ENCODE measurements around the gene LRRC8E.

LRRC8E gene

DNA sequence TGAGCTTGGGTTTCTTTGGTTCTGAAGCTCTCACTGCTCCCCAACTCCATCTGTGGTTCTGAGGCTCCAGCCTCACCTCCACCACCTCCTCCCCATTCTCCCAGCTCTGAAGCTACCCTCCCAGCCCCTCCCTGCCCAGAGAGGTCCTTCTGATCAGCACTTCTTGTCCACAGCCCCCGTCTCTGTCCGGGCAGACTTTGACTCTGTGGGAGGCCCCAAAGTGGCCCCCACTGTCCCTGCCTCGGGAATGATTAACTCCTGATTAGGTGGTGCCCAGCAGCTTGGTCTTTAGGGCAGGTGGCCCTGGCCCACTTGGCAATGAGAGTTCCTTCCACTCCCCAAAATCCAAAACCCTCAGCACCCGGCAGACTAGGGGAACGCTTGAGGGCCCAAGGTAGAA lies 43.9 kb upstream of the LRRC8E start:
- TF ChIP-seq, protein P1, sequence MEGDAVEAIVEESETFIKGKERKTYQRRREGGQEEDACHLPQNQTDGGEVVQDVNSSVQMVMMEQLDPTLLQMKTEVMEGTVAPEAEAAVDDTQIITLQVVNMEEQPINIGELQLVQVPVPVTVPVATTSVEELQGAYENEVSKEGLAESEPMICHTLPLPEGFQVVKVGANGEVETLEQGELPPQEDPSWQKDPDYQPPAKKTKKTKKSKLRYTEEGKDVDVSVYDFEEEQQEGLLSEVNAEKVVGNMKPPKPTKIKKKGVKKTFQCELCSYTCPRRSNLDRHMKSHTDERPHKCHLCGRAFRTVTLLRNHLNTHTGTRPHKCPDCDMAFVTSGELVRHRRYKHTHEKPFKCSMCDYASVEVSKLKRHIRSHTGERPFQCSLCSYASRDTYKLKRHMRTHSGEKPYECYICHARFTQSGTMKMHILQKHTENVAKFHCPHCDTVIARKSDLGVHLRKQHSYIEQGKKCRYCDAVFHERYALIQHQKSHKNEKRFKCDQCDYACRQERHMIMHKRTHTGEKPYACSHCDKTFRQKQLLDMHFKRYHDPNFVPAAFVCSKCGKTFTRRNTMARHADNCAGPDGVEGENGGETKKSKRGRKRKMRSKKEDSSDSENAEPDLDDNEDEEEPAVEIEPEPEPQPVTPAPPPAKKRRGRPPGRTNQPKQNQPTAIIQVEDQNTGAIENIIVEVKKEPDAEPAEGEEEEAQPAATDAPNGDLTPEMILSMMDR (IDR thresholded peaks at IDR 0.05; ENCODE audit: insufficient read depth, low read depth, low read length, missing control alignments) = no peak
- no peak overlapping the region for H3K4me3 ChIP-seq (ENCODE audit: low read depth, low read length)
- DNase-seq (ENCODE audit: low read depth) = no peak

DNA sequence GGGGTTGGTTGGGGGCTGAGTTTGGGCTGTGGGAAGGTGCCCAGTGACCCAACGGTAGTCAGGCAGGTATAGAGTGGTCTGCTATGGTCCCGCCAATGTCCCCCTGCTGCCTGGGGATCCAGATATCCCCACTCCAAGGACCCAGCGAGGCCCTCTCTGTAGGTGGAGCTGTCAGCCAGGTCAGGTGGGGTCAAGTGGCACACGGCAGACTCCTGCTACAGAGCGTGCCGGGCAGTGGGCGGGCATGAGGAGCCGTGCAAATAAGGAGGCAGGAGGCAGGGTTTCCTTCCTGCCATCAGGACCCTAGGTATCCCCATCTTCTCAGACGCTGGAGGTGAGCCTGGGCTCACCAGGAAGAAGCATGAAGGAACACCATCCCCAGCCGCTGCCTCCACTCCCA lies 43.4 kb upstream of the LRRC8E start:
- DNase-seq (ENCODE audit: low read depth) = no peak
- TF ChIP-seq, protein P1 (IDR thresholded peaks at IDR 0.05; ENCODE audit: insufficient read depth, low read depth, low read length, missing control alignments) = no peak
- no peak overlapping the region for H3K4me3 ChIP-seq (ENCODE audit: low read depth, low read length)

DNA sequence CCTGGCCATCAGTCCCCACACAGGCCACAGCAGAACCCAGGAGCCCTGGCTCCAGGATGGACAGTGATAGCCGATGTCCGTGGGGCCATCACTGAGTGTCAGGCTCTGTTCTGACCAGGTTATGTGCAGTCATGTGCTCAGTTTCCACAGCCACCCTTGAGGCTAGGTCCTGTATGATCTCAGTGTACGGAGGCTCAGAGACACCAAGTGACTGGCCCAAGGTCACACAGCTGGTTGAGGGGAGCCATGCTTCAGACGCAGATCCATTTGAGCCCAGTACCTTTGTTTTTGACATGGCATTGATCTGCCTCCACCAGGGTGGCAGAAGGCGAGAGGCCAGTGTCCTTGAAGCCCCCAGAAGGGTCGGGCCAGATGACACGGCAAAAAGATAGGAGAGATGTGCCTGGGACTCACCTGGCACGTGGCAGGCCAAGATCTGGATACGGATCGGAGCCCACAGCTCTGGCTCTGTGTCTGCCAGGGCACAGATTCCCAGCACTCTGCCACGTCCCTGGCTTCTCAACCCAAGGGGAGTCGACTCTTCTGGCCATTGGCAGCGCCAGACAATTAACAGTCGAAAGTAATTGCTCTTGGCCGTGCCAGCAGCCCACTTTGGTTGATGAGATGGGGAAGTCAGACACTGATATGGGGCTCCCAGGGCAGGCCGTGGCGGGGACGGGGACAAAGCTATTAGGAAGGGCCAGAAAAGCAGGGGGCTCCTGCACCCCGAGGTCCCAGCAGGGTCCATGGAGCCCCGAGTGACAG lies 42.7 kb upstream of the LRRC8E start:
- no peak overlapping the region for H3K4me3 ChIP-seq (ENCODE audit: low read depth, low read length)
- TF ChIP-seq, protein P1 (IDR thresholded peaks at IDR 0.05; ENCODE audit: insufficient read depth, low read depth, low read length, missing control alignments) = no peak
- DNase-seq (ENCODE audit: low read depth) = no peak

DNA sequence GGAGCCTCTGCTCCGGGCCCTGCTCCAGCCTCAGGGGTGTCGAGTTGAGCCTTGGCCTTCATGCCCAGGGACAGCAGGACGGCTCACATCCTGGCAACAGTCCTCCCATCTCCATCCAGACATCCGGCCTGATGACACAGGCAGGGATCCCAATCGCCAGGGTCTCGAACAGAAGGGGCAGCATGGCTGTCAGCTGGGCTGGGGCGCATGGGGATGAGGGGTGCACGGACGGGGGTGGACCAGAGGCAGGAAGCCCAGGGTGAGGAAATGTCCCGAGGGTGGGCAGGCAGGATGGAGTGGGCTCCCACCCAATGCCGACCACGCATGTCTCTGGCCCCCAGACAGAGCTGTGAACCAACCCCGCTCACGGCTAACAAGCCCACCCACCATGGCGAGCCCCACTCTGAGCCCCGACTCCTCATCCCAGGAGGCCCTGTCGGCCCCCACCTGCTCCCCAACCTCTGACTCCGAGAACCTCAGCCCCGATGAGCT lies 42.1 kb upstream of the LRRC8E start:
- DNase-seq (ENCODE audit: low read depth) = peak; percentile 0
- TF ChIP-seq, protein P1 (IDR thresholded peaks at IDR 0.05; ENCODE audit: insufficient read depth, low read depth, low read length, missing control alignments) = no peak
- no peak overlapping the region for H3K4me3 ChIP-seq (ENCODE audit: low read depth, low read length)

DNA sequence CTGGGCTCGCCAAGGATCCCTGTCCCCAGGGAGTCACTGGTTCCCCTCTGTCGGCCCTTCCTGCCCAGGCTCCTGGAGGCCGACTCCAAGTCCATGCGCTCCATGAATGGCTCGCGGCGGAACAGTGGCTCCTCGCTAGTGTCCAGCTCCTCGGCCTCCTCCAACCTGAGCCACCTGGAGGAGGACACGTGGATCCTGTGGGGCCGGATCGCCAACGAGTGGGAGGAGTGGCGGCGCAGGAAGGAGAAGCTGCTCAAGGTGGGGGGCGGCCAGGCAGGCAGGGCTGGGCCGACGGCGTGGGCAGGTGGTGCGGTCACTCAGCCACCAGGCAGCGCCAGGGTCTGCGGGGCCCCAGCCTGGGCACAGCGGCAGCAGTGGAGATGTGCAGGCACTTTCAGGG lies 40.6 kb upstream of the LRRC8E start:
- no peak for DNase-seq (ENCODE audit: low read depth)
- TF ChIP-seq, protein P1 (IDR thresholded peaks at IDR 0.05; ENCODE audit: insufficient read depth, low read depth, low read length, missing control alignments) = no peak
- no peak overlapping the region for H3K4me3 ChIP-seq (ENCODE audit: low read depth, low read length)

DNA sequence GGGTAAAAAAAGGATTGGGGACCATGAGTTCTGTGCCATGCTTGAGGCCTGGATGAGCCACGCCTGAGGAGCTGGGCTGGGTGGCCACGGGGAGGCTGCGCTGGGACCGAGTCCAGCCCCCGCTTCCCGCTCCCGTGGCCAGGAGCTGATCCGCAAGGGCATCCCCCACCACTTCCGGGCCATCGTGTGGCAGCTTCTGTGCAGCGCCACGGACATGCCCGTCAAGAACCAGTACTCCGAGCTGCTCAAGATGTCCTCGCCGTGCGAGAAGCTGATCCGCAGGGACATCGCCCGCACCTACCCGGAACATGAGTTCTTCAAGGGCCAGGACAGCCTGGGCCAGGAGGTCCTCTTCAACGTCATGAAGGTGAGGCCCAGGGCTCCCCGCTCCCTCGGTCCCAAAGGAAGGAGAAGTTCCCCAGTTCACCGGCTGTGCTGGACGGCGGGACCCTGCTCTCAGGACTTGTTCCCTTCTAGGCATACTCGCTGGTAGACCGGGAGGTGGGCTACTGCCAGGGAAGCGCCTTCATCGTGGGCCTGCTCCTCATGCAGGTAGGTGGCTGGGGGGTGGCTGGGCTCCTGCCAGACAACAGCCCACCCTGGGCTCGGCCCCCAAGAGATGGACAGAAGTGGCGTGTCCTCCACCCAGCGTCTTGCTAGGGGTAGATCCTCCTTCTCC lies 39.4 kb upstream of the LRRC8E start:
- no peak overlapping the region for H3K4me3 ChIP-seq (ENCODE audit: low read depth, low read length)
- TF ChIP-seq, protein P1 (IDR thresholded peaks at IDR 0.05; ENCODE audit: insufficient read depth, low read depth, low read length, missing control alignments) = no peak
- DNase-seq (ENCODE audit: low read depth) = no peak
